ENCODE data around the gene LAMP5. TPM values are rescaled to one million over a fixed set of nuclear protein-coding genes. Genes with fewer than 3 reads are reported as not detected.

LAMP5 gene
- total RNA-seq, 1 donor: 0.84 TPM

DNA sequence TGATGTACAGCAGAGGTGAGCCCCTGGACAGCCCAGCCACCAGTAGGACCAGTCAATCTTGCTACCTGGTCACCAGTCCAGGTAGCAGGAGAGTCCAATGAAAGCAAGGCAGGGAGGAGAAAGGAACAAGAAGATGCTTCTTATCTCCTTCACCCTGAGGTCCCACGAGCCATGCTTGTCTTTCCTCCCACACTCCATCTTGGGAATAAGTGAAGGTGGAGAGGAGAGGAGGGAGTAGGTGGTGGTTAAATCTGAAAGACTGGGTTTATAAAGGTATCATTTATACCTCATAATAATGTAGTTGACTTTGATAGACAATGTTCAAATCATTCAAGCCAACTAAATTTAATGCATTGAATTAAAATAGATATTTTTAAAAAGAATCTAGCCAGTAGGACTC is 35.9 kb downstream of the LAMP5 start:
- Histone ChIP-seq H3K4me3 (ENCODE audit: low read length) (no peak overlapping the region), H3K9me3 (ENCODE audit: low read depth, low read length) (no peaks in the 10 kb centered on the region), H3K4me1 (ENCODE audit: insufficient read depth, low read length) (no peaks in the 10 kb centered on the region), H3K27me3 (ENCODE audit: insufficient read depth, low read length) (peaks cover 3% of the 10 kb centered on the region)

DNA sequence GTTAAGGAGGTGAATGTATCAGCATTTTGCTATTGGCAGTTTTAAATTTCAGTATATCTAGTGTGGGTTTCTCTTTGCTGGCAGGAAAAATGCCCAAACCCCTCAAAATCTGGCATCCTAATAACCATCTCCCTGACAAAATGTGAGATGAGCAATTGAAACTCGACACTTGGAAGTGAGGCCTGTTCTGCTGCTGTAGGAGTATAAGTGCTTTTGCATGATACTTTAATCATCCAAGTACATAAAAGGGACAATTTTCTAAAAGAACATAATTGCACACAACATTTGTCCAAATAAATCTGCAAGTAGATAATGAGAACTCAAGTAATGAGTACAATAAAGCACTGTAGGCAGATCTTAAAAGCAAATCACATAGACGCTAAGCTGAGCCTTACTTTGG is 36.5 kb downstream of the LAMP5 start:
- Histone ChIP-seq H3K4me1 (ENCODE audit: insufficient read depth, low read length) (no peaks in the 10 kb centered on the region), H3K9me3 (ENCODE audit: low read depth, low read length) (no peaks in the 10 kb centered on the region), H3K4me3 (ENCODE audit: low read length) (no peak overlapping the region), H3K27me3 (ENCODE audit: insufficient read depth, low read length) (peaks cover 3% of the 10 kb centered on the region)

DNA sequence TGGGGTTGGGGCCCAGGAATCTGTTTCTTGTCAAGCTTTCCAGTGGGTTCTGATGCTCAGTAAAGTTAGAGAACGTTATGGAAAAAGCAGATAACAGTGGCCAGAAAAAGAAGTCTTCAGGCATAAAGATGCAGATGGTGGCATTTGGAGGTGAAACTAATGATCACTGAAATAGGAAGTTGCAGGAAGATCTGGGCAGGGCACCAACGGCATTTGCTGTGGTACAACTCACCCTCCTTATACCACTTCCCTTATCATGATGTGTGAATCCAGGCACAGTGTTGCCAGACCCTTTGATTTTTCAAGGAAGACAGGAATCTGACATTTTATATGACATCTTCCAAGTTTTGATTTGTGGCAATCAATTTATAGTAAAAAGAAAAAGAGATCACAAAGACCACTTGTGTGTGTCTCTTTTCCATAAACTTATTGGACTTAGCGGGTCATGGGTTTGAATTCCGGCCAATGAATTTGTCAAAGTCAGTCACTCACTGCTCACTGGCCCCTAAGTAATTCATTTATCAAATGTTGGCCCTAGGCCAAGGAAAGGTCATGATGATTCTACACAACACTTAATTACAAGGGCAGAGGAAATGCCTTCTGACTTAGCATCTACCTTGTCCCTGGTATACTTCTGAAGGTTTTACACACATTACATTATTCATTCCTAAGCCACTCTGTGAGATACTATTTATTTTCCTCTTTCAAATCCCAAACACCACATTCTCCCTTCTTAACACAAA is 37.6 kb downstream of the LAMP5 start:
- Histone ChIP-seq H3K4me3 (ENCODE audit: low read length) (no peak overlapping the region), H3K9me3 (ENCODE audit: low read depth, low read length) (no peaks in the 10 kb centered on the region), H3K27me3 (ENCODE audit: insufficient read depth, low read length) (peaks cover 3% of the 10 kb centered on the region), H3K4me1 (ENCODE audit: insufficient read depth, low read length) (no peaks in the 10 kb centered on the region)

DNA sequence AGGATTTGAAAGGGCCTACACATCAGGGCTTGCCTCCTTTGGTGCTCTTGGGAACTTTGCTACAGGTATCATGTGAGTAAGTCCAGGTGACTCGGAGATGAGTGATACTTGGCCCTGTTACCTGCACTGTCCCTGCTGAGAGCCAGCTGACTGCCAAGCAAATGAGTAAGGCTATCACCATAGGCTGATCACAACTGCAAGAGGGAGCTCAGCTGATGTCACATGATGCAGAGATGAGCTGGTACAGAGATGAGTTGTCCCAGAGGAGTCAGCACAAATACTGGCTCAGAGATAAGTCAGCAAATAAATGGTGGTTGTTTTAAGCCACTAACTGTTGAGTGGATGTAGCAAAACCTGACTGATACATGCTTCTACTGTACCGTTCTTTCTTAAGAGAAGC is 41.4 kb downstream of the LAMP5 start:
- Histone ChIP-seq H3K4me1 (ENCODE audit: insufficient read depth, low read length) (no peaks in the 10 kb centered on the region), H3K4me3 (ENCODE audit: low read length) (no peak overlapping the region), H3K27me3 (ENCODE audit: insufficient read depth, low read length) (no peaks in the 10 kb centered on the region), H3K9me3 (ENCODE audit: low read depth, low read length) (no peaks in the 10 kb centered on the region)

DNA sequence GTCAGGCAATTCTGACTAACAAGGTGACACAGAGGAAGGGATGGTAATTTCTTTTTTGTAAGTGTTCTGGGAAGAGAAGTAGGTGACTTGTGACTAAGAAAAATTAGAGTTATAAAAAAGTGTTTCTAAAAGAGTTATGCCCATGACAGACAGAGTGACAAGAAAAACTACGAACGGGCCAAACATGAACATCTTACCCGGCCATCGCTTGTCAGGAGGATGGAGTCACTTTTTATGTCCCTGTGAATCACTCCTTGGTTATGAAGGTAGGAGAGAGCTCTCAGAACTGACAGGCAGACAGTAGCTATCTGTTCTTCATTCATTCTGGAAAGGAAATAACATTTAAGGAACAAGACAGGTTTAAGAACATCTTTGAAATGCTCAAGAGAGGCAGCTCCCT is 43.0 kb downstream of the LAMP5 start:
- no peaks in the 10 kb centered on the region for H3K4me1 ChIP-seq (ENCODE audit: insufficient read depth, low read length)
- H3K4me3 ChIP-seq (ENCODE audit: low read length): no peak overlapping the region
- no peaks in the 10 kb centered on the region for H3K27me3 ChIP-seq (ENCODE audit: insufficient read depth, low read length)
- H3K9me3 ChIP-seq (ENCODE audit: low read depth, low read length): no peaks in the 10 kb centered on the region

DNA sequence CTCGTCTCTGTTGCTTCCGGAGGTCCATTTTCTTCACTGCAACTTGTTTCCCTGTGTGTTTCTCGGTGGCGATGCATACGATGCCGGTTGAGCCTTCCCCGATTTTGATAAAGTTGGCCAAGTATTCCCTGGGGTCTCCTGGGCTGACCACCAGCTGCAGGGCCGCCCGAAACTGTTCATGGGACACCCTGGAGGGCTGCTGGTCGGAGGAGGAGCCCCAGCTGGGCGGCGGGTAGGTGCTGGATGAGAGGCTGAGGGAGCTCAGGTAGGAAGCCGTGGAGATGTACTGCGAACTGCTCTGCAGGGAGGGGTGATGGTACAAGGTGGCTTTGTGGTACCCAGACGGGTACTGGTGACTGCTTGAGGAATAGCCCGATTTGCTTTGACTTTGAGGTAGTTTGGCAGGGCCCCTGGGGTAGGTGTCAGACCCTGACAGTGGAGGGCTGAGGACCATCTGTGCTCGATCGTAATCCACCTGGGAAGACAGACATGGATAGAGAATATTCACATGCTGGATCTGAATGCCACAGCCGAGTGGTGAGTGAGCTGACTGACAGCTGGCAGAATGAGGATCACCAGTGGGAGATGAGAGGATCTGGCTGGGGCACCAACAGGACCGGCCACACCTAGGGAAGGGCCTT is 51.6 kb downstream of the LAMP5 start:
- no peaks in the 10 kb centered on the region for H3K27me3 ChIP-seq (ENCODE audit: insufficient read depth, low read length)
- H3K4me3 ChIP-seq (ENCODE audit: low read length): no peak overlapping the region
- no peaks in the 10 kb centered on the region for H3K9me3 ChIP-seq (ENCODE audit: low read depth, low read length)
- H3K4me1 ChIP-seq (ENCODE audit: insufficient read depth, low read length): no peaks in the 10 kb centered on the region

DNA sequence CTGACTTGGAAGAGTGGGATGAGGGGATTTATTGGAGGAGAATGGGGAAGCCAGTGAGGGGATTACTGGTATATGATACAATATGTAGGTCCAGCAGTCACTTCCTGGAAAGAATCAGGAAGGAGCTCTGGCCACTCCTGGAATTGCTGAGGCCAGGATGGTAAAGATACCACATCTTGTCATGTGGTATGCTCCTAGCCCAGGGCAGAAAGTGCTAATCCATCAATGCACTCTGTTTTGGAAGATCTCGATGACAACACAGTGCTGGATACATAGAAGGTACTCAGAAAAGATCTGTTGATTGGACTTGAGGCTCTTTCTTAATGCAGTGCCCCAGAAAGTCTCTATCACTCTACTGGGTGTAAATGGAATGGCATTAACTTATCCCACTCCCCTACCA is 52.6 kb downstream of the LAMP5 start:
- no peak overlapping the region for H3K4me3 ChIP-seq (ENCODE audit: low read length)
- H3K27me3 ChIP-seq (ENCODE audit: insufficient read depth, low read length): no peaks in the 10 kb centered on the region
- H3K9me3 ChIP-seq (ENCODE audit: low read depth, low read length): no peaks in the 10 kb centered on the region
- no peaks in the 10 kb centered on the region for H3K4me1 ChIP-seq (ENCODE audit: insufficient read depth, low read length)

DNA sequence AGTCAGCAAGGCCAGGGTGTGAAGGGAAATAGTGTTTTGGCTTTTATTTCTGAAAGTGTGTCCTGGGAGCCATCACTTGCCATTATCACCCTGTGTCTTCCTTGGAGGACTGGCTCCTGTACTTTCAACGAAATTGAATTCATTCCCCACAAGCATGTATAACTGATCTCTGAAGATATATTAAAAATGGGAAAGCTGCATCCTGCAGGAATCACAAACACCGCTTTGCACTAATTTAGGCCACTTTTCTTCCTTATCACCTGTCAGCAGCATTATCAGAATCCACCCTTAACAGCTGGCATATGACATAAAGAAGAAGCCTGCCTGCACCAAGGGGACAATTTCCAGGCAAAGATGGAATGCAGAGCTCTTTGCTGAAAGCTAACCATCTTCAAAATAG is 56.2 kb downstream of the LAMP5 start:
- Histone ChIP-seq H3K27me3 (ENCODE audit: insufficient read depth, low read length) (peaks cover 7% of the 10 kb centered on the region), H3K4me3 (ENCODE audit: low read length) (no peak overlapping the region), H3K9me3 (ENCODE audit: low read depth, low read length) (no peaks in the 10 kb centered on the region), H3K4me1 (ENCODE audit: insufficient read depth, low read length) (no peaks in the 10 kb centered on the region)

DNA sequence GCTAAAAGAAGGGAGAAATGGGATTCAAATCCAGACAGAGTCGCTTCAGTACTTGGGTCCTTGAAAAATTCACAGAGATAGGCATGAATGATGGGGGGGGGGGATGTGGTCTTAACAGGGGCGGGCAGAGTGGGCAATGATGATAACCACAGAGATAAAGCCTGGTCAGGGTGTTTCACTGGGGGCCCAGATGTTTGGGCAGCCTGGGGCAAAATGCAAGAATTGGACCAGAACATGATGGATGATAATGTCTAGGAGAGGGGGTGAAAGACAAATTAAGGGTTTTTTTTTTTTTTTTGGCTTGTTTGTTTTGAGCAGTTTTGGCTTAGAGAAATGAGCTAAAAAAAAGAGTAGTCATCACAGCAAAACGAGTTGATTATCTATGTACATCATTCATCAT is 57.4 kb downstream of the LAMP5 start:
- Histone ChIP-seq H3K4me1 (ENCODE audit: insufficient read depth, low read length) (no peaks in the 10 kb centered on the region), H3K9me3 (ENCODE audit: low read depth, low read length) (no peaks in the 10 kb centered on the region), H3K4me3 (ENCODE audit: low read length) (no peak overlapping the region), H3K27me3 (ENCODE audit: insufficient read depth, low read length) (peaks cover 7% of the 10 kb centered on the region)

DNA sequence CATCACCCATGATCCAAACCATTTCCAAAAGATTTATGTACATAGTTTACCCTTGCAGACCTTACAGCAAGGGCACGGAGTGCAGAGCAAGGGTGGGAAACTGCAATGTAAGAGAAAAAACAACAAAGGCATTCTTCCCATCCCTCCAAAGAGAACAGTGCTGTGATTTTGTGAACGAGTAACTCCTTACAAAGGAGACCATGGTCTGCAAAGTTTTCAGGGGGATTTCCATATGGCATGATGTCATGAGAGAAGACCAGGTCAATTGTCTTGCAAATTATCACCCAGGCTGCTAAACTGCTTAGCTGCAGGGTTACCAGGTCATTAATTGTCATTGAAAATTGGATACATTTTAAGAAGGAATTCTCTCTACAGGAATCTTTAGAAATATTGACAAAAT is 58.3 kb downstream of the LAMP5 start:
- H3K9me3 ChIP-seq (ENCODE audit: low read depth, low read length): no peaks in the 10 kb centered on the region
- H3K27me3 ChIP-seq (ENCODE audit: insufficient read depth, low read length): peaks cover 7% of the 10 kb centered on the region
- H3K4me1 ChIP-seq (ENCODE audit: insufficient read depth, low read length): no peaks in the 10 kb centered on the region
- H3K4me3 ChIP-seq (ENCODE audit: low read length): no peak overlapping the region

DNA sequence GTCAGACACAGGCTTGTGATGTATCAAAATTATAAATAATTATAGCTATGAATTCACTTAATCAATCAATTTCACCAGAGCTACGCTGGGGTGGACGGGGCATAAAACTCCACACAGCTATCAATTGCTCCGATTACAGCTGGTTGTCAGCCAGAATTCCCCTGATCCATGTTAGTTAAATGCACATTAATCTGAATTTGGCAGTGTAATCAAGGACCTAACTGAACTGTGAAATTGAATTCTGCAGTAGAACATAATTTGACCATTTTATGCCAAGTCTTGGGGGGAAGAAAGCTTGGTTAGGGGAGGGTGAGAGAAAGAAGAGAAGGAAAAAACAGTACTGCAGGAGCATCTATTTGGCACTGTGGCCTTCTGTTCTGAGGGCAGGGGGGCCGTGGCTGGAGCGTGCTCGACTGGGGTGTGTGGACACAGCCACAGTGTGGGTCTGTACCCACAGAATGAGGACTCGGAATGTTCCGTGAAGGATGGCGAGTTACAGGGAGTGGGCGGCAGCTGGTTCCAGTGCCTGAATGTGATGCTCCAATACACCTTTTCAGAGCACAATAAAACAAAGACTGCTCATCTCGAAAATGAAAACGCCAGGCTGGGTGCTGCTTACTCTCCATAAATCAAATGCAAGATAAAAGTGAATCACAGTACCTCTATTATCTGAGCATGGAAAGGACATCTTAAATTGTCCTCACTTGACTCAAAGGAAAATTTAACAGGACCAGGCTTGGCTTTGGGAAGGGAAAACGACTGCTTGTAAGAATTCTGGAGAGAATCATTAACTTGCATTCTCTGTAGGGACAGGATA is 59.2 kb downstream of the LAMP5 start:
- Histone ChIP-seq H3K27me3 (ENCODE audit: insufficient read depth, low read length) (peaks cover 7% of the 10 kb centered on the region), H3K4me1 (ENCODE audit: insufficient read depth, low read length) (no peaks in the 10 kb centered on the region), H3K4me3 (ENCODE audit: low read length) (no peak overlapping the region), H3K9me3 (ENCODE audit: low read depth, low read length) (no peaks in the 10 kb centered on the region)

DNA sequence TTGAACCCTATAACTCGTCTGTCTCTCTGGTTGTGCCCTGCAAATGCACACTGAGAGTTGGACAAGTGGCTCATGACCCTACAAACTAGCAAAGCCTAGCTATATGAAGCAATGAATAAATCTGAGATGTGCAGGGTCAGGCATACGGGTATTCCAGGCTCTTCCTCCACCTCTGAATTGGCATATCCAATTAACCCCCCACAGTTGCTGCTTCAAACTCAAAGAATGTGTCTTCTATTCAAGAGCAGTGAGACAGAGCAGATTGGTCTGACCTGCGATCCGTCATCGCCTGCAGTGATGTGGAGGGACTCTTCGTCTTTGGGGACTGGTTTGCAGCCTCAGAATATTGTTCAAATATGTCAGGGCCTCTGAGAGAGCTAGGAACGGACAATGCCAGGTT is 59.8 kb downstream of the LAMP5 start:
- peaks cover 7% of the 10 kb centered on the region for H3K27me3 ChIP-seq (ENCODE audit: insufficient read depth, low read length)
- no peaks in the 10 kb centered on the region for H3K9me3 ChIP-seq (ENCODE audit: low read depth, low read length)
- H3K4me3 ChIP-seq (ENCODE audit: low read length): no peak overlapping the region

DNA sequence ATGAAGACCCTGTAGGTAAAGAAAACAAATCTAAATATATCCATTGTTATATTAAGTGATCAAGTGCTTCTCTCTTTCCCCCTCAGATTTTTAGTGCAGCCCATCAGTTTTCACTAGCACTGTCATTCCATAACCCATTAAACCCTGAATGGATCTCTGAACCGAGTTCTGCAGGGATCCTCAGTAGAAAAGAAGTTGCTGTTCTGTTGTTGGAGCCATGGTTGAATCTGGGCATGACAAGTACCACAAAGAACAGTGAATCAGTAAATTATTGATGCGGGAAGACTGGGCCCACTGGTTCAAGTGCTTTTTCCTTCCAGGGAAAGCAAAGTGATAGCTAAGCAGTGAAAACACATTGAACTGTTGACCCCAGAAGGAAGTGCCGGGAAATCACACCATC is 60.4 kb downstream of the LAMP5 start:
- Histone ChIP-seq H3K4me1 (ENCODE audit: insufficient read depth, low read length) (no peaks in the 10 kb centered on the region), H3K4me3 (ENCODE audit: low read length) (no peak overlapping the region), H3K27me3 (ENCODE audit: insufficient read depth, low read length) (peaks cover 7% of the 10 kb centered on the region), H3K9me3 (ENCODE audit: low read depth, low read length) (no peaks in the 10 kb centered on the region)

More for the DNA sequence above, 59.8 kb downstream of the LAMP5 start:
- H3K4me1 ChIP-seq (ENCODE audit: insufficient read depth, low read length): no peaks in the 10 kb centered on the region

DNA sequence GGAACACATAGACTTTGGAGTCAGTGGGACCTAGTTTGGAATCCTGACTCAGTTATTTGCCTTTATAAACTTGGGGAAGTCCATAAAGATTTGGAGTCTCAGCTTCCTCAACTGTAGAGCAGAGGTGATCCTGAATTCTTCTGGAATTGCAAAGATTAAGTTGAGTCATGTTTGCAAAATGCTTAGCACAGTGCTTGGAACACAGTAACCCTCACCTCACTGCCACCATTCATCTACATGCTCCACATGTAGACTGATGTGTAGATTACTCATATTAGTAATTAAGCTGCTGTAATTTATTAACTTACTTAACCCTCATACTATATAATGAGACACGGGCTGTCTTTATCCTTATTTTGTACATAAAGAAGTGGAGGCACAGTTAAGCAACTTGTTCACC is 61.4 kb downstream of the LAMP5 start:
- Histone ChIP-seq H3K4me3 (ENCODE audit: low read length) (no peak overlapping the region), H3K4me1 (ENCODE audit: insufficient read depth, low read length) (no peaks in the 10 kb centered on the region), H3K9me3 (ENCODE audit: low read depth, low read length) (no peaks in the 10 kb centered on the region), H3K27me3 (ENCODE audit: insufficient read depth, low read length) (peaks cover 7% of the 10 kb centered on the region)

DNA sequence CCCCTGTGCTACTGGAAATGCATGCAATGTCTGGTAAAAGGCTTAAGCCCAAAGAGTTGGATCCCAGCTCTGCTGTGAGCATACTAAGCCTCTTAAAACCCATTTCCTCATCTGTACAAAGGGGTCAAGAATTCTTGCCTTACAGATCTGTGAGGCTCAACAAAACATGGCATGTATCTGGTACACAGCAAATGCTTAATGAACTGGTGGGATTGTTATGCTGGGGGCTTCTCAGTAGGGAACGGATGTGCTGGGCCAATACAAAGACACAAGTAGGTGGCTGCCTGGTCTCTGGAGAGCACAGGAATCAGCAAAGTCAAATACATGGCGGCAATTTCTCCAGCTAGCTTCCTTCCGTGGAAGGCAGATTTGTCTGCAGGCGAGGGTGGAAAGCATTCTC is 62.3 kb downstream of the LAMP5 start:
- H3K4me3 ChIP-seq (ENCODE audit: low read length): no peak overlapping the region
- H3K9me3 ChIP-seq (ENCODE audit: low read depth, low read length): no peaks in the 10 kb centered on the region

More for the DNA sequence above, 62.3 kb downstream of the LAMP5 start:
- peaks cover 7% of the 10 kb centered on the region for H3K27me3 ChIP-seq (ENCODE audit: insufficient read depth, low read length)
- H3K4me1 ChIP-seq (ENCODE audit: insufficient read depth, low read length): no peaks in the 10 kb centered on the region
